ENCODE measurements around the gene PRORP. TPM values are rescaled to one million over a fixed set of nuclear protein-coding genes. Genes with fewer than 3 reads are reported as not detected.

Gene PRORP
- total and polyA plus RNA-seq, 9 of the 15 experiments (the other 6 are each of a cell fraction or from before 2014, with no cell fraction given), result 21.9 to 48.7 (median 36.5) TPM

DNA sequence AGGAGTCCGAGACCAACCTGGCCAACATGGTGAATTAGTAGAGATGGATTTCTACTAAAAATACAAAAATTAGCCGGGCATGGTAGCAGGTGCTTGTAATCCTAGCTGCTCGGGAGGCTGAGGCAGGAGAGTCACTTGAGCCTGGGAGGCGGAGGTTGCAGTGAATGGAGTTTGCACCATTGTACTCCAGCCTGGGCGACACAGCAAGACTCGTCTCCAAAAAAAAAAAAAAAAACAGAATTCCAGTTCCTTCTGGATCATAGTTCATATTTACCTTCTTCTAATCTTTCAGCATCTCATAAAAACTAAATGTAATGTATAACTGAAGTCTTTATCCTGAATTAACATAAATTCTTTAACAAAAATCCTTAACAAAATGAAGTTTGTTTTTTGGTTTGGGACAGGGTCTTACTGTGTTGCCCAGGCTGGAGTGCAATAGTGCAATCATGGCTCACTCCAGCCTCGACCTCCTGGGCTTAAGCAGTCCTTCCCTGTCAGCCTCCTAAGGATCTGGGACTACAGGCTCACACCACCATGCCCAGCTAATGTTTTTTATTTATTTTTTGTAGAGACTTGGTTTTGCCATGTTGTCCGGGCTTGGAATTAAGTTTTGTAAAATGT lies 38.7 kb upstream of the PRORP start (continued):
- TF ChIP-seq, protein P1, sequence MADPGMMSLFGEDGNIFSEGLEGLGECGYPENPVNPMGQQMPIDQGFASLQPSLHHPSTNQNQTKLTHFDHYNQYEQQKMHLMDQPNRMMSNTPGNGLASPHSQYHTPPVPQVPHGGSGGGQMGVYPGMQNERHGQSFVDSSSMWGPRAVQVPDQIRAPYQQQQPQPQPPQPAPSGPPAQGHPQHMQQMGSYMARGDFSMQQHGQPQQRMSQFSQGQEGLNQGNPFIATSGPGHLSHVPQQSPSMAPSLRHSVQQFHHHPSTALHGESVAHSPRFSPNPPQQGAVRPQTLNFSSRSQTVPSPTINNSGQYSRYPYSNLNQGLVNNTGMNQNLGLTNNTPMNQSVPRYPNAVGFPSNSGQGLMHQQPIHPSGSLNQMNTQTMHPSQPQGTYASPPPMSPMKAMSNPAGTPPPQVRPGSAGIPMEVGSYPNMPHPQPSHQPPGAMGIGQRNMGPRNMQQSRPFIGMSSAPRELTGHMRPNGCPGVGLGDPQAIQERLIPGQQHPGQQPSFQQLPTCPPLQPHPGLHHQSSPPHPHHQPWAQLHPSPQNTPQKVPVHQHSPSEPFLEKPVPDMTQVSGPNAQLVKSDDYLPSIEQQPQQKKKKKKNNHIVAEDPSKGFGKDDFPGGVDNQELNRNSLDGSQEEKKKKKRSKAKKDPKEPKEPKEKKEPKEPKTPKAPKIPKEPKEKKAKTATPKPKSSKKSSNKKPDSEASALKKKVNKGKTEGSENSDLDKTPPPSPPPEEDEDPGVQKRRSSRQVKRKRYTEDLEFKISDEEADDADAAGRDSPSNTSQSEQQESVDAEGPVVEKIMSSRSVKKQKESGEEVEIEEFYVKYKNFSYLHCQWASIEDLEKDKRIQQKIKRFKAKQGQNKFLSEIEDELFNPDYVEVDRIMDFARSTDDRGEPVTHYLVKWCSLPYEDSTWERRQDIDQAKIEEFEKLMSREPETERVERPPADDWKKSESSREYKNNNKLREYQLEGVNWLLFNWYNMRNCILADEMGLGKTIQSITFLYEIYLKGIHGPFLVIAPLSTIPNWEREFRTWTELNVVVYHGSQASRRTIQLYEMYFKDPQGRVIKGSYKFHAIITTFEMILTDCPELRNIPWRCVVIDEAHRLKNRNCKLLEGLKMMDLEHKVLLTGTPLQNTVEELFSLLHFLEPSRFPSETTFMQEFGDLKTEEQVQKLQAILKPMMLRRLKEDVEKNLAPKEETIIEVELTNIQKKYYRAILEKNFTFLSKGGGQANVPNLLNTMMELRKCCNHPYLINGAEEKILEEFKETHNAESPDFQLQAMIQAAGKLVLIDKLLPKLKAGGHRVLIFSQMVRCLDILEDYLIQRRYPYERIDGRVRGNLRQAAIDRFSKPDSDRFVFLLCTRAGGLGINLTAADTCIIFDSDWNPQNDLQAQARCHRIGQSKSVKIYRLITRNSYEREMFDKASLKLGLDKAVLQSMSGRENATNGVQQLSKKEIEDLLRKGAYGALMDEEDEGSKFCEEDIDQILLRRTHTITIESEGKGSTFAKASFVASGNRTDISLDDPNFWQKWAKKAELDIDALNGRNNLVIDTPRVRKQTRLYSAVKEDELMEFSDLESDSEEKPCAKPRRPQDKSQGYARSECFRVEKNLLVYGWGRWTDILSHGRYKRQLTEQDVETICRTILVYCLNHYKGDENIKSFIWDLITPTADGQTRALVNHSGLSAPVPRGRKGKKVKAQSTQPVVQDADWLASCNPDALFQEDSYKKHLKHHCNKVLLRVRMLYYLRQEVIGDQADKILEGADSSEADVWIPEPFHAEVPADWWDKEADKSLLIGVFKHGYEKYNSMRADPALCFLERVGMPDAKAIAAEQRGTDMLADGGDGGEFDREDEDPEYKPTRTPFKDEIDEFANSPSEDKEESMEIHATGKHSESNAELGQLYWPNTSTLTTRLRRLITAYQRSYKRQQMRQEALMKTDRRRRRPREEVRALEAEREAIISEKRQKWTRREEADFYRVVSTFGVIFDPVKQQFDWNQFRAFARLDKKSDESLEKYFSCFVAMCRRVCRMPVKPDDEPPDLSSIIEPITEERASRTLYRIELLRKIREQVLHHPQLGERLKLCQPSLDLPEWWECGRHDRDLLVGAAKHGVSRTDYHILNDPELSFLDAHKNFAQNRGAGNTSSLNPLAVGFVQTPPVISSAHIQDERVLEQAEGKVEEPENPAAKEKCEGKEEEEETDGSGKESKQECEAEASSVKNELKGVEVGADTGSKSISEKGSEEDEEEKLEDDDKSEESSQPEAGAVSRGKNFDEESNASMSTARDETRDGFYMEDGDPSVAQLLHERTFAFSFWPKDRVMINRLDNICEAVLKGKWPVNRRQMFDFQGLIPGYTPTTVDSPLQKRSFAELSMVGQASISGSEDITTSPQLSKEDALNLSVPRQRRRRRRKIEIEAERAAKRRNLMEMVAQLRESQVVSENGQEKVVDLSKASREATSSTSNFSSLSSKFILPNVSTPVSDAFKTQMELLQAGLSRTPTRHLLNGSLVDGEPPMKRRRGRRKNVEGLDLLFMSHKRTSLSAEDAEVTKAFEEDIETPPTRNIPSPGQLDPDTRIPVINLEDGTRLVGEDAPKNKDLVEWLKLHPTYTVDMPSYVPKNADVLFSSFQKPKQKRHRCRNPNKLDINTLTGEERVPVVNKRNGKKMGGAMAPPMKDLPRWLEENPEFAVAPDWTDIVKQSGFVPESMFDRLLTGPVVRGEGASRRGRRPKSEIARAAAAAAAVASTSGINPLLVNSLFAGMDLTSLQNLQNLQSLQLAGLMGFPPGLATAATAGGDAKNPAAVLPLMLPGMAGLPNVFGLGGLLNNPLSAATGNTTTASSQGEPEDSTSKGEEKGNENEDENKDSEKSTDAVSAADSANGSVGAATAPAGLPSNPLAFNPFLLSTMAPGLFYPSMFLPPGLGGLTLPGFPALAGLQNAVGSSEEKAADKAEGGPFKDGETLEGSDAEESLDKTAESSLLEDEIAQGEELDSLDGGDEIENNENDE (IDR thresholded peaks at IDR 0.05; ENCODE audit: low read depth, low read length), result no peak
- no peak for TF ChIP-seq FUS (optimal IDR thresholded peaks at IDR 0.05; ENCODE audit: low read depth, low read length)
